Hepatocyte (in vitro differentiated cells): ENCODE results near the gene TRIM63. TPM values are rescaled to one million over a fixed set of nuclear protein-coding genes. Genes with fewer than 3 reads are reported as not detected.

ENCODE experiments used
- DNase-seq: peaks from one replicate; pipeline ENCODE4 v3.0.0-alpha.2; 2016; ENCODE audit warnings: low spot score
- H2AFZ ChIP-seq: fragments of 200-600 bp; sonication (generic); 2 replicates; pipeline ENCODE4 v1.6.0; 2016; ENCODE audit warnings: antibody characterized with exemption, mild to moderate bottlenecking
- H3K27ac ChIP-seq: fragments of 200-600 bp; sonication (generic); 2 replicates; pipeline ENCODE4 v1.5.1; 2016; ENCODE audit warnings: mild to moderate bottlenecking
- H3K27me3 ChIP-seq: fragments of 200-600 bp; sonication (generic); 2 replicates; pipeline ENCODE4 v1.6.1; 2016
- H3K36me3 ChIP-seq: fragments of 200-600 bp; sonication (generic); replicated peaks from 2 replicates; pipeline ENCODE4 v1.5.1; 2016; ENCODE audit warnings: low read depth; ENCODE audit not compliant: insufficient read depth
- H3K4me1 ChIP-seq: fragments of 200-600 bp; sonication (generic); 2 replicates; pipeline ENCODE4 v1.5.1; 2016; ENCODE audit warnings: mild to moderate bottlenecking, moderate library complexity; ENCODE audit not compliant: insufficient read depth
- H3K4me2 ChIP-seq: fragments of 200-600 bp; sonication (generic); 2 replicates; pipeline ENCODE4 v1.6.0; 2016
- H3K4me3 ChIP-seq: fragments of 200-600 bp; sonication (generic); 2 replicates; pipeline ENCODE4 v1.5.1; 2016; ENCODE audit warnings: mild to moderate bottlenecking
- H3K79me2 ChIP-seq: fragments of 200-600 bp; sonication (generic); 2 replicates; pipeline ENCODE4 v1.6.0; 2017; ENCODE audit warnings: mild to moderate bottlenecking
- H3K9me2 ChIP-seq: fragments of 200-600 bp; sonication (generic); replicated peaks from 2 replicates; pipeline ENCODE4 v1.6.0; 2017; ENCODE audit warnings: mild to moderate bottlenecking; ENCODE audit not compliant: insufficient read depth
- H3K9me3 ChIP-seq: fragments of 200-600 bp; sonication (generic); 2 replicates; pipeline ENCODE4 v1.5.1; 2016; ENCODE audit warnings: low read depth, mild to moderate bottlenecking
- H4K20me1 ChIP-seq: fragments of 200-600 bp; sonication (generic); 2 replicates; pipeline ENCODE4 v1.6.0; 2016; ENCODE audit warnings: mild to moderate bottlenecking; ENCODE audit not compliant: insufficient read depth, poor library complexity, severe bottlenecking
- CTCF ChIP-seq: fragments of 200-600 bp; sonication (generic); IDR thresholded peaks from 2 replicates; pipeline ENCODE4 v1.5.1; 2016; ENCODE audit warnings: antibody characterized with exemption, mild to moderate bottlenecking; ENCODE audit not compliant: poor library complexity
- EZH2 ChIP-seq: fragments of 200-600 bp; sonication (generic); IDR thresholded peaks from 2 replicates; pipeline ENCODE4 v1.6.1; 2016; ENCODE audit warnings: antibody characterized with exemption, mild to moderate bottlenecking, borderline replicate concordance
- EZH2phosphoT487 ChIP-seq: fragments of 200-600 bp; sonication (generic); IDR thresholded peaks from one replicate; pipeline ENCODE4 v1.6.1; 2018; ENCODE audit warnings: antibody characterized with exemption, mild to moderate bottlenecking, low read depth, moderate library complexity; ENCODE audit not compliant: unreplicated experiment, severe bottlenecking
- WGBS: methylation state at CpG from one replicate; pipeline ENCODE4 v1.1.6; 2016; ENCODE audit warnings: low lambda C conversion rate; ENCODE audit errors: missing lambda C conversion rate; 5-methylcytosine and 5-hydroxymethylcytosine counted together
- polyA plus RNA-seq: library from polyadenylated mRNA; unstranded; fragments of >200 nt; fragmentation: Nextera tagmentation; extraction: Ambion mirVana; gene quantifications from 2 replicates; pipeline ENCODE4 v1.2.1, GENCODE V29; 2016
- total RNA-seq: library from RNA; depleted of rRNA; stranded (reverse); fragments of >200 nt; gene quantifications from 2 replicates; pipeline ENCODE4 v1.2.3, GENCODE V29; 2014

Gene TRIM63
- total and polyA plus RNA-seq, 2 experiments from 2014 or later: 2.9 to 8.2 TPM

GRCh38 chr1:26072305-26072704 lies 4.9 kb upstream of the TRIM63 start:
- H3K36me3 ChIP-seq: no peaks in the 10 kb centered on the region
- no peaks in the 10 kb centered on the region for H4K20me1 ChIP-seq
- TF ChIP-seq EZH2: no peak
- no peak for TF ChIP-seq CTCF
- no peak for TF ChIP-seq EZH2phosphoT487
- H2AFZ ChIP-seq: no peak overlapping the region
- no peaks in the 10 kb centered on the region for H3K9me3 ChIP-seq
- H3K4me1 ChIP-seq: peaks cover 6% of the 10 kb centered on the region
- no peaks in the 10 kb centered on the region for H3K27me3 ChIP-seq
- H3K27ac ChIP-seq: no peak overlapping the region
- 61% methylated on average over 6 of the region's 6 CpGs for WGBS
- H3K79me2 ChIP-seq: no peaks in the 10 kb centered on the region
- no peak for DNase-seq
- H3K9me2 ChIP-seq: no peaks in the 10 kb centered on the region
- H3K4me2 ChIP-seq: no peak overlapping the region
- no peak overlapping the region for H3K4me3 ChIP-seq

GRCh38 chr1:26070963-26071342 lies 3.5 kb upstream of the TRIM63 start:
- TF ChIP-seq EZH2 (no peak), EZH2phosphoT487 (no peak), CTCF (no peak)
- DNase-seq: no peak
- 91% methylated on average over 6 of the region's 6 CpGs for whole genome bisulfite sequencing
- H2AFZ ChIP-seq: no peak overlapping the region
- no peak overlapping the region for H3K27ac ChIP-seq
- no peaks in the 10 kb centered on the region for H3K9me3 ChIP-seq
- no peak overlapping the region for H3K4me3 ChIP-seq
- H3K79me2 ChIP-seq: no peaks in the 10 kb centered on the region
- no peak overlapping the region for H3K4me2 ChIP-seq
- H3K9me2 ChIP-seq: no peaks in the 10 kb centered on the region
- no peaks in the 10 kb centered on the region for H4K20me1 ChIP-seq
- peaks cover 16% of the 10 kb centered on the region for H3K4me1 ChIP-seq
- H3K36me3 ChIP-seq: no peaks in the 10 kb centered on the region
- no peaks in the 10 kb centered on the region for H3K27me3 ChIP-seq

GRCh38 chr1:26070296-26070962 lies 3.0 kb upstream of the TRIM63 start:
- Histone ChIP-seq H3K36me3 (no peaks in the 10 kb centered on the region), H3K4me3 (no peak overlapping the region), H2AFZ (no peak overlapping the region), H3K9me3 (no peaks in the 10 kb centered on the region), H3K4me2 (no peak overlapping the region), H3K27ac (no peak overlapping the region), H3K27me3 (no peaks in the 10 kb centered on the region), H3K79me2 (no peaks in the 10 kb centered on the region), H3K4me1 (peaks cover 16% of the 10 kb centered on the region), H4K20me1 (no peaks in the 10 kb centered on the region), H3K9me2 (no peaks in the 10 kb centered on the region)
- WGBS: 85% methylated on average over 4 of the region's 4 CpGs
- no peak for DNase-seq
- TF ChIP-seq EZH2phosphoT487: no peak
- no peak for TF ChIP-seq CTCF
- no peak for TF ChIP-seq EZH2
